ENCODE results near the gene HSD11B1.

Gene HSD11B1

GRCh38 chr1:209769171-209769904 lies 64.7 kb downstream of the HSD11B1 start:
- Histone ChIP-seq H3K27me3 (no peaks in the 10 kb centered on the region), H4K20me1 (peaks cover 0 to 26% (median 0%) of the 10 kb centered on the region in 11 experiments; a peak in 7 of 22 replicates), H3K4me2 (peak overlapping the region; percentile 80 to 99 (median 95)), H3K36me3 (peaks cover 0 to 59% (median 33%) of the 10 kb centered on the region in 11 experiments; a peak in 12 of 22 replicates), H3K27ac (peak overlapping the region; percentile 63 to 96 (median 85)), H3K9ac (peak overlapping the region; percentile 68 to 87 (median 76)), H3K4me1 (peaks cover 51 to 95% (median 83%) of the 10 kb centered on the region in 10 experiments), H3K9me3 (replicated peaks in 1 of 11) (0 out of 22 replicates have a peak, but pooled peaks cover 0 to 3% (median 0%) of the 10 kb centered on the region in 11 experiments), H3K4me3 (peak overlapping the region; percentile 18 to 78 (median 60); a peak in 19 of 20 replicates)
- TF ChIP-seq Cebpa-rat (IDR thresholded peaks at IDR 0.05): peak in 3 of 11 experiments; percentile 24 to 57 (median 44); a peak in 1 of 22 replicates

GRCh38 chr1:209769971-209770370 lies 65.3 kb downstream of the HSD11B1 start:
- Histone ChIP-seq H3K4me3 (peak overlapping the region in 9 of 10 experiments; percentile 41 to 78 (median 60); a peak in 18 of 20 replicates), H3K4me2 (peak overlapping the region; percentile 80 to 99 (median 95)), H3K9ac (peak overlapping the region; percentile 68 to 87 (median 76)), H3K9me3 (replicated peaks in 1 of 11) (no peaks in the 10 kb centered on the region), H4K20me1 (peaks cover 0 to 29% (median 0%) of the 10 kb centered on the region in 11 experiments; a peak in 7 of 22 replicates), H3K27ac (peak overlapping the region; percentile 63 to 96 (median 85); a peak in 21 of 22 replicates), H3K36me3 (peaks cover 0 to 56% (median 30%) of the 10 kb centered on the region in 11 experiments; a peak in 12 of 22 replicates), H3K27me3 (no peaks in the 10 kb centered on the region), H3K4me1 (peaks cover 57 to 98% (median 90%) of the 10 kb centered on the region in 10 experiments)
- no peak for TF ChIP-seq Cebpa-rat (IDR thresholded peaks at IDR 0.05)

- no peaks in the 10 kb centered on the region for H3K9me3 ChIP-seq (replicated peaks in 1 of 11)
- no peak overlapping the region for H3K27ac ChIP-seq
- peak overlapping the region in 8 of 10 experiments; percentile 41 to 78 (median 64); a peak in 15 of 20 replicates for H3K4me3 ChIP-seq
- H3K27me3 ChIP-seq: no peaks in the 10 kb centered on the region
- H4K20me1 ChIP-seq: peaks cover 0 to 36% (median 0%) of the 10 kb centered on the region in 11 experiments; a peak in 7 of 22 replicates
- peaks cover 0 to 57% (median 31%) of the 10 kb centered on the region in 11 experiments; a peak in 15 of 22 replicates for H3K36me3 ChIP-seq
- no peak for TF ChIP-seq Cebpa-rat (IDR thresholded peaks at IDR 0.05)
- H3K9ac ChIP-seq: no peak overlapping the region; a peak in 1 of 22 replicates
- peaks cover 65 to 99% (median 91%) of the 10 kb centered on the region in 10 experiments for H3K4me1 ChIP-seq
- H3K4me2 ChIP-seq: peak overlapping the region; percentile 80 to 99 (median 95); a peak in 20 of 22 replicates
Measured at GRCh38 chr1:209770636-209771415, 66.2 kb downstream of the HSD11B1 start.

- no peaks in the 10 kb centered on the region for H3K27me3 ChIP-seq
- H3K36me3 ChIP-seq: peaks cover under 1 to 57% (median 35%) of the 10 kb centered on the region in 11 experiments; a peak in 15 of 22 replicates
- H3K4me3 ChIP-seq: no peak overlapping the region
- H4K20me1 ChIP-seq: peaks cover 0 to 36% (median 0%) of the 10 kb centered on the region in 11 experiments; a peak in 7 of 22 replicates
- H3K9ac ChIP-seq: no peak overlapping the region
- H3K9me3 ChIP-seq (replicated peaks in 1 of 11): no peaks in the 10 kb centered on the region
- H3K4me2 ChIP-seq: peak overlapping the region in 5 of 11 experiments; percentile 94 to 99 (median 97); a peak in 8 of 22 replicates
- H3K27ac ChIP-seq: no peak overlapping the region; a peak in 1 of 22 replicates
- no peak for TF ChIP-seq Cebpa-rat (IDR thresholded peaks at IDR 0.05)
- H3K4me1 ChIP-seq: peaks cover 58 to 93% (median 82%) of the 10 kb centered on the region in 10 experiments
Measured at GRCh38 chr1:209772126-209772525, 67.5 kb downstream of the HSD11B1 start.

GRCh38 chr1:209774592-209774991 lies 69.9 kb downstream of the HSD11B1 start:
- Histone ChIP-seq H3K27ac (peak overlapping the region in 10 of 11 experiments; percentile 10 to 59 (median 38); a peak in 14 of 22 replicates), H3K36me3 (peaks cover 3 to 74% (median 57%) of the 10 kb centered on the region in 11 experiments; a peak in 19 of 22 replicates), H3K9me3 (replicated peaks in 1 of 11) (no peaks in the 10 kb centered on the region), H3K27me3 (no peaks in the 10 kb centered on the region), H3K4me1 (peaks cover 33 to 69% (median 59%) of the 10 kb centered on the region in 10 experiments), H4K20me1 (peaks cover 0 to 36% (median 0%) of the 10 kb centered on the region in 11 experiments; a peak in 7 of 22 replicates), H3K4me3 (peak overlapping the region in 1 of 10 experiments; percentile 21; a peak in 1 of 20 replicates), H3K4me2 (peak overlapping the region; percentile 40 to 99 (median 69)), H3K9ac (peak overlapping the region in 2 of 11 experiments; percentile 6 to 7; a peak in 1 of 22 replicates)
- no peak for TF ChIP-seq Cebpa-rat (IDR thresholded peaks at IDR 0.05)

GRCh38 chr1:209775678-209776077 lies 71.0 kb downstream of the HSD11B1 start:
- no peak overlapping the region; a peak in 1 of 20 replicates for H3K4me3 ChIP-seq
- peaks cover 22 to 58% (median 48%) of the 10 kb centered on the region in 10 experiments for H3K4me1 ChIP-seq
- peaks cover 7 to 85% (median 68%) of the 10 kb centered on the region in 11 experiments; a peak in 19 of 22 replicates for H3K36me3 ChIP-seq
- H4K20me1 ChIP-seq: peaks cover 0 to 32% (median 0%) of the 10 kb centered on the region in 11 experiments; a peak in 7 of 22 replicates
- H3K4me2 ChIP-seq: peak overlapping the region; percentile 40 to 99 (median 69)
- no peaks in the 10 kb centered on the region for H3K9me3 ChIP-seq (replicated peaks in 1 of 11)
- H3K9ac ChIP-seq: peak overlapping the region in 3 of 11 experiments; percentile 7 to 11 (median 8); a peak in 3 of 22 replicates
- TF ChIP-seq Cebpa-rat (IDR thresholded peaks at IDR 0.05): no peak
- H3K27me3 ChIP-seq: no peaks in the 10 kb centered on the region
- peak overlapping the region in 10 of 11 experiments; percentile 10 to 59 (median 34); a peak in 10 of 22 replicates for H3K27ac ChIP-seq

- no peak overlapping the region for H3K27ac ChIP-seq
Measured at GRCh38 chr1:209777587-209777986, 72.9 kb downstream of the HSD11B1 start.

GRCh38 chr1:209778102-209778501 lies 73.5 kb downstream of the HSD11B1 start:
- Histone ChIP-seq H3K27me3 (no peaks in the 10 kb centered on the region), H3K9ac (no peak overlapping the region), H3K4me1 (peaks cover 23 to 40% (median 33%) of the 10 kb centered on the region in 10 experiments), H3K36me3 (peaks cover 7 to 96% (median 84%) of the 10 kb centered on the region in 11 experiments; a peak in 20 of 22 replicates), H3K27ac (no peak overlapping the region), H3K4me2 (no peak overlapping the region), H3K9me3 (replicated peaks in 1 of 11) (no peaks in the 10 kb centered on the region), H4K20me1 (peaks cover 0 to 10% (median 0%) of the 10 kb centered on the region in 11 experiments; a peak in 2 of 22 replicates), H3K4me3 (no peak overlapping the region)
- TF ChIP-seq Cebpa-rat (IDR thresholded peaks at IDR 0.05): no peak

More at GRCh38 chr1:209777587-209777986, 72.9 kb downstream of the HSD11B1 start:
- no peak for TF ChIP-seq Cebpa-rat (IDR thresholded peaks at IDR 0.05)
- H3K27me3 ChIP-seq: no peaks in the 10 kb centered on the region
- no peak overlapping the region for H3K9ac ChIP-seq
- H3K4me1 ChIP-seq: peaks cover 22 to 40% (median 34%) of the 10 kb centered on the region in 10 experiments
- peaks cover 0 to 12% (median 0%) of the 10 kb centered on the region in 11 experiments; a peak in 2 of 22 replicates for H4K20me1 ChIP-seq
- no peak overlapping the region for H3K4me3 ChIP-seq
- H3K4me2 ChIP-seq: no peak overlapping the region
- peaks cover 7 to 96% (median 85%) of the 10 kb centered on the region in 11 experiments; a peak in 20 of 22 replicates for H3K36me3 ChIP-seq
- no peaks in the 10 kb centered on the region for H3K9me3 ChIP-seq (replicated peaks in 1 of 11)

Measured in BLaER1 treated with 17β-estradiol and CSF1 and Interleukin-3, amounts not matched to agents 10 nM and 100 nM (cell line).